H1 (cell line): Measurements from ENCODE around the gene ARHGEF7. TPM values are rescaled to one million over a fixed set of nuclear protein-coding genes. Genes with fewer than 3 reads are reported as not detected.

Experiments used
- CTCF ChIA-PET: fragments of 300-600 bp; sonication (Branson Sonifier 250); formaldehyde crosslinking; loops from one replicate; lab custom pipeline; 2021; ENCODE audit not compliant: partially characterized antibody; lab: Charles Lee
- POLR2A ChIA-PET: fragments of 300-600 bp; sonication (Branson Sonifier 250); formaldehyde crosslinking; loops from one replicate; lab custom pipeline; 2021; ENCODE audit warnings: inconsistent platforms; ENCODE audit not compliant: partially characterized antibody; lab: Charles Lee
- DNase-seq, 2 experiments: peaks; one replicate each; pipeline versions ENCODE4 v3.0.0 to v3.0.0-alpha.2; 2010 to 2022; ENCODE audit warnings: low spot score in 2 of 2, low read depth in 1 of 2, mixed read lengths in 1 of 2
- FAIRE-seq: peaks from 2 replicates; lab custom pipeline; 2011; peaks lifted over from hg19 to GRCh38; lab: Jason Lieb, UNC
- H2AFZ ChIP-seq: 2 replicates; pipeline ENCODE4 v1.8.1; 2012; ENCODE audit warnings: low read length, inconsistent platforms
- H2AK5ac ChIP-seq: 2 replicates; pipeline ENCODE4 v1.6.1; 2013; ENCODE audit warnings: low read depth, low read length
- H2BK120ac ChIP-seq: replicated peaks from 2 replicates; pipeline ENCODE3; 2013; ENCODE audit warnings: low read depth, low read length, inconsistent platforms
- H2BK12ac ChIP-seq: 2 replicates; pipeline ENCODE4 v1.6.1; 2013; ENCODE audit warnings: low read depth, low read length
- H2BK15ac ChIP-seq: 2 replicates; pipeline ENCODE4 v1.6.1; 2013; ENCODE audit warnings: low read length
- H2BK20ac ChIP-seq: 2 replicates; pipeline ENCODE4 v1.6.1; 2013; ENCODE audit warnings: low read length
- H2BK5ac ChIP-seq: 2 replicates; pipeline ENCODE4 v1.6.1; 2013; ENCODE audit warnings: low read depth, low read length
- H3K14ac ChIP-seq: 2 replicates; pipeline ENCODE4 v1.6.1; 2013; ENCODE audit warnings: inconsistent platforms; ENCODE audit not compliant: insufficient read length
- H3K18ac ChIP-seq: 2 replicates; pipeline ENCODE4 v1.6.1; 2013; ENCODE audit warnings: low read length; ENCODE audit errors: extremely low read depth
- H3K23ac ChIP-seq: 2 replicates; pipeline ENCODE4 v1.6.1; 2013; ENCODE audit warnings: inconsistent platforms; ENCODE audit not compliant: insufficient read length
- H3K23me2 ChIP-seq: 2 replicates; pipeline ENCODE4 v1.6.1; 2013; ENCODE audit warnings: low read depth, low read length
- H3K27ac ChIP-seq: 2 replicates; pipeline ENCODE4 v1.6.1; 2011; ENCODE audit warnings: low read depth, low read length, inconsistent platforms
- H3K27me3 ChIP-seq, 4 experiments: replicated peaks in 1 of 4; 1 replicate in 1 of 4; 2 replicates in 3 of 4; pipeline versions ENCODE4 v1.6.1 to v1.8.1; 2011 to 2013; ENCODE audit warnings: low read length in 3 of 4, mild to moderate bottlenecking in 3 of 4, inconsistent platforms in 2 of 4, mixed read lengths in 2 of 4, moderate library complexity in 1 of 4; ENCODE audit not compliant: control insufficient read depth in 3 of 4, insufficient read depth in 3 of 4; ENCODE audit errors: extremely low read depth in 1 of 4
- H3K36me3 ChIP-seq, 4 experiments: 2 replicates each; pipeline versions ENCODE4 v1.6.1 to v1.8.1; 2011 to 2013; ENCODE audit warnings: mild to moderate bottlenecking in 4 of 4, low read length in 3 of 4, moderate library complexity in 2 of 4, control low read depth in 1 of 4, inconsistent platforms in 1 of 4; ENCODE audit not compliant: insufficient read depth in 4 of 4, control insufficient read depth in 2 of 4
- H3K4ac ChIP-seq: replicated peaks from 2 replicates; pipeline ENCODE3; 2013; ENCODE audit warnings: low read length, low read depth, mixed read lengths, inconsistent platforms; ENCODE audit not compliant: insufficient read length
- H3K4me1 ChIP-seq, 4 experiments: replicated peaks in 1 of 4; 1 replicate in 1 of 4; 2 replicates in 3 of 4; pipeline versions ENCODE4 v1.6.1 to v1.8.1; 2011 to 2013; ENCODE audit warnings: low read length in 3 of 4, inconsistent platforms in 2 of 4, mixed read lengths in 1 of 4; ENCODE audit not compliant: insufficient read depth in 4 of 4, control insufficient read depth in 3 of 4
- H3K4me2 ChIP-seq, 2 experiments: 2 replicates each; pipeline versions ENCODE4 v1.6.1 to v1.8.1; 2011 to 2013; ENCODE audit warnings: low read depth in 2 of 2, low read length in 2 of 2, control low read depth in 1 of 2, inconsistent platforms in 1 of 2, mild to moderate bottlenecking in 1 of 2; ENCODE audit not compliant: insufficient read depth in 1 of 2
- H3K4me3 ChIP-seq, 4 experiments: fragments of 200-600, 300-600 bp in 1 of 4; sonication (generic), shearing (Covaris generic), sonication (Bioruptor Twin) in 1 of 4; 2 replicates each; pipeline versions ENCODE4 v1.5.1 to v1.8.1; 2011 to 2016; ENCODE audit warnings: low read length in 4 of 4, low read depth in 3 of 4, control low read depth in 2 of 4, inconsistent platforms in 2 of 4, mild to moderate bottlenecking in 2 of 4, mixed read lengths in 1 of 4, moderate library complexity in 1 of 4; ENCODE audit not compliant: insufficient read depth in 2 of 4; ENCODE audit errors: extremely low read depth in 1 of 4
- H3K56ac ChIP-seq: replicated peaks from 2 replicates; pipeline ENCODE3; 2013; ENCODE audit warnings: low read depth, mild to moderate bottlenecking, mixed read lengths, low read length, inconsistent platforms; ENCODE audit not compliant: insufficient read length
- H3K79me1 ChIP-seq: 2 replicates; pipeline ENCODE4 v1.6.1; 2013; ENCODE audit warnings: low read depth, low read length, control low read depth
- H3K79me2 ChIP-seq, 2 experiments: 2 replicates each; pipeline versions ENCODE4 v1.6.1 to v1.8.1; 2012 to 2013; ENCODE audit warnings: low read length in 2 of 2, mild to moderate bottlenecking in 2 of 2, inconsistent platforms in 1 of 2; ENCODE audit not compliant: insufficient read depth in 2 of 2, control insufficient read depth in 1 of 2
- H3K9ac ChIP-seq, 4 experiments: replicated peaks in 1 of 4; 1 replicate in 1 of 4; 2 replicates in 3 of 4; pipeline versions ENCODE4 v1.6.1 to v1.8.1; 2011 to 2013; ENCODE audit warnings: low read depth in 3 of 4, low read length in 3 of 4, control low read depth in 2 of 4, mild to moderate bottlenecking in 2 of 4, moderate library complexity in 2 of 4, inconsistent platforms in 1 of 4; ENCODE audit errors: extremely low read depth in 1 of 4
- H3K9me3 ChIP-seq, 2 experiments: 2 replicates each; pipeline versions ENCODE4 v1.6.1 to v1.8.1; 2012 to 2013; ENCODE audit warnings: mild to moderate bottlenecking in 2 of 2, moderate library complexity in 2 of 2, control low read depth in 1 of 2, inconsistent platforms in 1 of 2, low read depth in 1 of 2, low read length in 1 of 2, mixed read lengths in 1 of 2; ENCODE audit not compliant: insufficient read depth in 2 of 2
- H4K20me1 ChIP-seq, 2 experiments: replicated peaks in 1 of 2; 2 replicates each; pipeline versions ENCODE3 to v1.8.1; 2011 to 2013; ENCODE audit warnings: inconsistent platforms in 2 of 2, low read length in 2 of 2, mild to moderate bottlenecking in 1 of 2; ENCODE audit not compliant: insufficient read depth in 2 of 2, control insufficient read depth in 1 of 2
- H4K5ac ChIP-seq: 2 replicates; pipeline ENCODE4 v1.6.1; 2013; ENCODE audit warnings: low read length, low read depth, mixed read lengths, inconsistent platforms; ENCODE audit not compliant: insufficient read length
- H4K8ac ChIP-seq: 2 replicates; pipeline ENCODE4 v1.8.0; 2013; ENCODE audit warnings: mild to moderate bottlenecking, moderate library complexity, low read length, inconsistent platforms; ENCODE audit not compliant: insufficient read depth; ENCODE audit errors: extremely low read depth
- H4K91ac ChIP-seq: replicated peaks from 2 replicates; pipeline ENCODE3; 2013; ENCODE audit warnings: low read length, mixed read lengths, inconsistent platforms; ENCODE audit not compliant: insufficient read length
- CREB1 ChIP-seq: IDR thresholded peaks from 2 replicates; pipeline ENCODE4 v1.6.1; 2012; ENCODE audit warnings: inconsistent platforms
- FOSL1 ChIP-seq: IDR thresholded peaks from 2 replicates; pipeline ENCODE4 v1.6.1; 2011; ENCODE audit warnings: mild to moderate bottlenecking, low read depth, low read length, moderate library complexity; ENCODE audit not compliant: insufficient read depth
- KDM4A ChIP-seq: IDR thresholded peaks from one replicate; pipeline ENCODE4 v1.7.1; 2012; ENCODE audit warnings: low read depth, mild to moderate bottlenecking, moderate library complexity, low read length, inconsistent platforms; ENCODE audit not compliant: severe bottlenecking
- KDM5A ChIP-seq: fragments of 200-600 bp; IDR thresholded peaks from 2 replicates; pipeline ENCODE4 v1.7.1; 2012; ENCODE audit warnings: mild to moderate bottlenecking, low read length, inconsistent platforms, mixed read lengths
- PHF8 ChIP-seq: fragments of 200-600 bp; sonication (generic); conservative IDR thresholded peaks from 2 replicates; pipeline ENCODE4 v1.7.1; 2012; ENCODE audit warnings: low read depth, mild to moderate bottlenecking, inconsistent platforms, low read length, moderate library complexity
- RAD21 ChIP-seq, 2 experiments: IDR thresholded peaks in 1 of 2; conservative IDR thresholded peaks in 1 of 2; 2 replicates each; pipeline ENCODE4 v1.6.1; 2011; ENCODE audit warnings: low read depth in 2 of 2, low read length in 2 of 2, improper control_type of control experiment in 1 of 2, inconsistent platforms in 1 of 2, mild to moderate bottlenecking in 1 of 2, moderate library complexity in 1 of 2
- RNF2 ChIP-seq: fragments of 200-900, 300-1000 bp; sonication (generic); IDR thresholded peaks from 2 replicates; pipeline ENCODE4 v1.7.1; 2016; ENCODE audit warnings: borderline replicate concordance, low read depth, mild to moderate bottlenecking, antibody characterized with exemption, low read length; ENCODE audit not compliant: poor library complexity, severe bottlenecking; ENCODE audit errors: missing control alignments
- SIX5 ChIP-seq: IDR thresholded peaks from 2 replicates; pipeline ENCODE4 v1.6.1; 2011; ENCODE audit warnings: mild to moderate bottlenecking, low read depth, low read length
- SP1 ChIP-seq: IDR thresholded peaks from 2 replicates; pipeline ENCODE4 v1.6.1; 2011; ENCODE audit warnings: low read depth, low read length
- SP2 ChIP-seq: IDR thresholded peaks from 2 replicates; pipeline ENCODE4 v1.6.1; 2012; ENCODE audit warnings: mild to moderate bottlenecking, low read length, inconsistent platforms
- SP4 ChIP-seq: IDR thresholded peaks from 2 replicates; pipeline ENCODE4 v1.6.1; 2012; ENCODE audit warnings: low read length, inconsistent platforms
- SRF ChIP-seq: IDR thresholded peaks from 2 replicates; pipeline ENCODE4 v1.6.1; 2011; ENCODE audit warnings: mild to moderate bottlenecking, low read depth, low read length, moderate library complexity
- ZNF274 ChIP-seq: IDR thresholded peaks from 2 replicates; pipeline ENCODE4 v1.7.0; 2012; ENCODE audit warnings: low read length, borderline replicate concordance; ENCODE audit errors: extremely low read depth
- WGBS, 2 experiments: shearing (Covaris generic) in 1 of 2; methylation state at CpG; one replicate each; pipeline versions ENCODE4 v1.1.6 to v1.1.7; 2013 to 2015; ENCODE audit warnings: low lambda C conversion rate in 2 of 2, mixed read lengths in 2 of 2, inconsistent platforms in 1 of 2, low coverage in 1 of 2, missing lambda C conversion rate in 1 of 2; ENCODE audit not compliant: insufficient replicate concordance in 2 of 2, insufficient coverage in 1 of 2, insufficient read length in 1 of 2; ENCODE audit errors: extremely low coverage in 1 of 2, missing lambda C conversion rate in 1 of 2; 5-methylcytosine and 5-hydroxymethylcytosine counted together
- polyA plus RNA-seq, 7 experiments: library from polyadenylated mRNA; depleted of rRNA in 3 of 7; stranded (reverse) in 5 of 7; unstranded in 2 of 7; fragments of >200 nt in 5 of 7; fragments of 200-250 nt in 2 of 7; gene quantifications; 1 replicate in 5 of 7; 2 replicates in 1 of 7; 4 replicates in 1 of 7; pipeline versions ENCODE4 v1.2.1 to v1.2.3, GENCODE V29; 2011 to 2013; ENCODE audit warnings: missing spikeins in 2 of 7, mixed read lengths in 2 of 7
- total RNA-seq: library from RNA; stranded (reverse); fragmentation: NEBNext Ultra II Directional; extraction: Animal tissue kit (Norgen Biotek cat#: 25700); gene quantifications from 2 replicates; pipeline ENCODE4 v1.2.1, GENCODE V29; 2021

Gene ARHGEF7
- total and polyA plus RNA-seq, 2 of the 8 experiments (the other 6 are each of a cell fraction or from before 2014, with no cell fraction given): 26.2 to 56.5 TPM

DNA sequence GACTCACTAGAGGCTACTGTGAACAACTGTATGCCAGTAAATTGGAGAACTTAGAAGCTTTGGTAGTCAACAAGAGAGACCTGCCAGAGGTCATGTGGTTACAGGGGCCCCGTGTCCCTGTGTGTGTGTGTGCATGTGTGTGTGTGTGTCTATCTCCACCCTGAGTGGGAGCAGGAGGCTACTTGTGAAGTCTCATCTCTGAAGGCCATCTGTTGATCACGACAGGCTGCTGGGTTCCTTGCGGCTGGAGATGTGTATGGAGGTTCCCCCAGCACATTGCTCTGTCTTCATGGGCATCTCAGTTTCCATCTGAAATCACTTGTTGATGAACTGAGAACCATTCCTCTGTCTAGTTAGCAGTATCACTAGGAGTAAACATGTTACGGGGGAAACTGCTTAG lies 147.2 kb downstream of the ARHGEF7 start:
- no peak overlapping the region for H2AK5ac ChIP-seq
- no peak overlapping the region for H2AFZ ChIP-seq
- H3K79me1 ChIP-seq: no peaks in the 10 kb centered on the region; the same call in none of the 2 replicates
- no peak overlapping the region for H3K56ac ChIP-seq
- no peak overlapping the region for H3K9ac ChIP-seq
- no peak overlapping the region for H3K23ac ChIP-seq
- H4K20me1 ChIP-seq: peaks cover 3 to 6% of the 10 kb centered on the region in 2 experiments
- WGBS, 2 experiments: 91% methylated on average over 4 of the region's 4 CpGs; no CpG with 5 or more reads in 1 of the 2 experiments
- H2BK12ac ChIP-seq: no peak overlapping the region
- peak in 1 of 2 experiments; percentile 32 for DNase-seq
- H3K23me2 ChIP-seq: no peaks in the 10 kb centered on the region
- no peak overlapping the region for H4K8ac ChIP-seq
- H4K5ac ChIP-seq: no peak overlapping the region
- ChIA-PET POLR2A (no interaction called here), CTCF (interaction anchor here (1.3 kb wide), 1 partner anchor 178 kb away, joined by 3 read pairs; no protein-coding TSS in a partner anchor)
- H4K91ac ChIP-seq: no peak overlapping the region
- no peaks in the 10 kb centered on the region for H3K27me3 ChIP-seq
- no peak overlapping the region for H2BK5ac ChIP-seq
- H3K4me2 ChIP-seq: no peak overlapping the region
- no peak overlapping the region for H2BK20ac ChIP-seq
- H3K9me3 ChIP-seq: no peaks in the 10 kb centered on the region
- H3K4me1 ChIP-seq: peaks cover 0 to 9% (median 5%) of the 10 kb centered on the region in 4 experiments; a peak in 4 of 7 replicates
- H3K79me2 ChIP-seq: peaks cover 0 to 7% of the 10 kb centered on the region in 2 experiments; a peak in 1 of 4 replicates
- H2BK15ac ChIP-seq: no peak overlapping the region
- no peak overlapping the region for H3K18ac ChIP-seq
- no peak for FAIRE-seq
- no peak overlapping the region for H3K4me3 ChIP-seq
- peaks cover 3 to 4% (median 3%) of the 10 kb centered on the region in 4 experiments; a peak in 2 of 8 replicates for H3K36me3 ChIP-seq
- H3K4ac ChIP-seq: no peak overlapping the region
- H3K27ac ChIP-seq: no peak overlapping the region
- no peak overlapping the region for H2BK120ac ChIP-seq
- TF ChIP-seq SIX5 (no peak), KDM5A (no peak), ZNF274 (no peak), PHF8 (no peak), SP4 (no peak), RAD21 (IDR thresholded peaks at IDR 0.05 in 1 of 2, conservative IDR thresholded peaks at IDR 0.05 in 1 of 2; ENCODE audit: low read depth in 2 of 2, low read length in 2 of 2) (no peak), CREB1 (no peak), SP1 (no peak), KDM4A (no peak), RNF2 (no peak), SP2 (no peak), FOSL1 (no peak), SRF (no peak)
- TF ChIP-seq, all 59 proteins: peak for 0
- H3K14ac ChIP-seq: no peak overlapping the region
